NCI-H226 (cell line): ENCODE data around the gene TNFRSF1B.

ENCODE experiments used
- DNase-seq: peaks from one replicate; pipeline ENCODE4 v3.0.0-alpha.2; 2015

Gene TNFRSF1B

GRCh38 chr1:12142141-12142823 lies 24.5 kb upstream of the TNFRSF1B start:
- no peak for DNase-seq

GRCh38 chr1:12142891-12143630 lies 23.7 kb upstream of the TNFRSF1B start:
- no peak for DNase-seq

- DNase-seq = peak; percentile 99
These were observed 23.1 kb upstream of the TNFRSF1B start for GRCh38 chr1:12143631-12144155.

- peak; percentile 68 for DNase-seq
These were observed 22.6 kb upstream of the TNFRSF1B start for GRCh38 chr1:12144236-12144635.

- DNase-seq = no peak
These were observed 21.8 kb upstream of the TNFRSF1B start for GRCh38 chr1:12144969-12145368.

GRCh38 chr1:12145616-12146342 lies 21.0 kb upstream of the TNFRSF1B start:
- DNase-seq = no peak

- DNase-seq = no peak
These were observed 20.3 kb upstream of the TNFRSF1B start for GRCh38 chr1:12146343-12147112.

GRCh38 chr1:12147201-12147701 lies 19.5 kb upstream of the TNFRSF1B start:
- DNase-seq = no peak

GRCh38 chr1:12148160-12148957 lies 18.4 kb upstream of the TNFRSF1B start:
- no peak for DNase-seq

GRCh38 chr1:12148958-12149790 lies 17.6 kb upstream of the TNFRSF1B start:
- DNase-seq = no peak

- DNase-seq = no peak
These were observed 17.0 kb upstream of the TNFRSF1B start for GRCh38 chr1:12149791-12150175.

- no peak for DNase-seq
These were observed 16.2 kb upstream of the TNFRSF1B start for GRCh38 chr1:12150456-12151200.

GRCh38 chr1:12151465-12151864 lies 15.3 kb upstream of the TNFRSF1B start:
- DNase-seq = no peak

GRCh38 chr1:12152113-12152891 lies 14.5 kb upstream of the TNFRSF1B start:
- DNase-seq = no peak

- DNase-seq = peak; percentile 58
These were observed 13.5 kb upstream of the TNFRSF1B start for GRCh38 chr1:12153181-12153785.

- DNase-seq = no peak
These were observed 11.5 kb upstream of the TNFRSF1B start for GRCh38 chr1:12155328-12155727.

- DNase-seq = no peak
These were observed 9.2 kb upstream of the TNFRSF1B start for GRCh38 chr1:12157366-12158231.
